Measurements from ENCODE around the gene MSI2.

MSI2 gene

DNA sequence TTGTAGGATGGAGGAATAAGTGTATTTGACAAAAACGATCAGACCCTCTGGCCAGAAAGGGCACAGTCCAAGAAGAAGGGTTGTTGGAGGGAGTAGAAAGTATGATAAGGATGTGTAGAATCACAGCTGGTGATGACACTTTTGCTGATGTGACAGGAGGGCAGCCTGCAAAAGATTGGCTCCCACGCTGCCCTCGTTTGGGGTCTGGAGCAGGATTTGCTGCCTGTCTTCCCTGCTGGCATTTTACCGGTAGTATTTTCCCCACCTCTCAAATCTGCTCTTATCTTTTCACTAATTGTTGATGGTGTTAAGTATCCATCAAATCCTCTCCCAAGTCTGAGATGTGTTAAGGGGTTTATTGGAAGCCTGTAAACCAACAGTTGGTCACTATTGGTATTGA, 280.0 kb downstream of the MSI2 start:
- no peak for DNase-seq

DNA sequence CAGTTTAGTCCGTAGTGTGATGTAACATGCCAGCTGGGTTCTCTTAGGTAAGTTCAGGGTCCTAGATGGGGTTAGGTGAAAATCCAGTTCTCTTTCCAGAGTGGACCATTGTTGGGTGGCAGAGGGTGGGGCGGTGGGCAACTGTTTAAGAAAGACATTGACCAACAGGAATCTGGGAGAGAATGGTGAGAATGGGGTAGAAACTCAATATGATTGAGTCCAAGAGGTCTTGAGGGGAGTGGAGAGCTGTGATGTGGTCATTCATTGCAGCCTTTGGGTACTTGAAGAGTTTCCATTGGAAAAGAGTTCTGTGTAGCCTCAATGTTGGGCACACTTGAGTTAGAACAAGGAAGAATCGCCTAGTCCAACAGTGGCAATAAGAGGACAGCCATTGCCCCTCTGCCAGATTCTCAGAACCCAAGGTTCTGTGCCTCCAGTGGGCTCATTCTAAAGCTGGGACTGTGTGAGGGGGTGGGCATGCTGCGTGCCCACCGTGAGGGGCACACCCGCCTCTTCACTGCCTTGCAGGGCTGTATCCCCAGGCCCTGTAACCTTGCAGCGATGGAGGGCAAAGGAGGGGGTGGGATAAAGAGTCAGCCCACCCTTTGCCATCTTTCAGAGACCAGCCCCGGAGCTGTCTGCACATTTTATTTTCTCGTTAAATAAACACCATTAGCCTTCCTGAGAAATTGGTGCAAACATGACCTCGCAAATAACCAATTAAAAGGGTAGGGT, 280.6 kb downstream of the MSI2 start:
- no peak for DNase-seq

DNA sequence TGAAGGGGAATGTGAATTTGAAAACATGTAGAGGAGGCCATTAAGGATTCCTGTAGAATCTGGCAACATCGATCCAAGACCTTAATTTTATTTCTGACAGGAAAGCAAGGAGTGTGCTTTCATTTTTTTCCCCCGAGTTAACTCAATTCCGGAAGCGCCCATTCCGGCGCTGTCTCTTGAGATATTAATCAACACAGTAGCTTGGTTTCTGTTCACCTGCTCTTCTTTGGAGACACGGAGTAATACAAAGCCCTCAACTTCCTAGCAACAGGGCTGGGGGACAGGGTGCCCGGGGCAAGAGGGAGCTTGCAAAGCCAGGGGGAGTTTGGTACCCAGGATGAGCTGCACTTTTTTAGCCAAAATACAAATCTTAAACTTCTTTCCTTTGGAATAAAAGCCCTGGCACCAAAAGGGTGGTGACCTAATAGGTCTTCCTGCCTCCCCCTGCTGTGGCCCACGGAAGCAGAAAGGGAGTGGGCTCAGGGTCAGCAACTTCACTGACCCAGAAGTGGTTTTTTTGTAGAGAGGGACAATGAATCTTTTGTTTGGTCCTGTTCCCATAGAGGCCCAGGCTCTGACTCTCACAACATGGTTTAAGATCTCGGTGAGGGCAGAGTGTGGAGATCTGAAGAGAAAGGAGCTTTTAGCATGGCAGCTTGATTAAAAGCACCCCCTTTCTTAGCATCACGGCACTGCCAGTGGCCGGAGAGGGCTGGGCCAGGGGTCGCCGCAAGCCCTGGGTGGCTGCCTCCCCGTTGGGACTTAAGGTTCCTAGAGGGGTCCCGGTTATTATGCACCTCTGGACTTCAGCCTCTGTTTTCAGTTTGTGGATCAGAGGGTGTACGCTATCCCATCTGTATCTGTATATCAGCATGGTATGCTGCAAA, 281.4 kb downstream of the MSI2 start:
- peak in 1 of 56 donors; percentile 29 for DNase-seq

DNA sequence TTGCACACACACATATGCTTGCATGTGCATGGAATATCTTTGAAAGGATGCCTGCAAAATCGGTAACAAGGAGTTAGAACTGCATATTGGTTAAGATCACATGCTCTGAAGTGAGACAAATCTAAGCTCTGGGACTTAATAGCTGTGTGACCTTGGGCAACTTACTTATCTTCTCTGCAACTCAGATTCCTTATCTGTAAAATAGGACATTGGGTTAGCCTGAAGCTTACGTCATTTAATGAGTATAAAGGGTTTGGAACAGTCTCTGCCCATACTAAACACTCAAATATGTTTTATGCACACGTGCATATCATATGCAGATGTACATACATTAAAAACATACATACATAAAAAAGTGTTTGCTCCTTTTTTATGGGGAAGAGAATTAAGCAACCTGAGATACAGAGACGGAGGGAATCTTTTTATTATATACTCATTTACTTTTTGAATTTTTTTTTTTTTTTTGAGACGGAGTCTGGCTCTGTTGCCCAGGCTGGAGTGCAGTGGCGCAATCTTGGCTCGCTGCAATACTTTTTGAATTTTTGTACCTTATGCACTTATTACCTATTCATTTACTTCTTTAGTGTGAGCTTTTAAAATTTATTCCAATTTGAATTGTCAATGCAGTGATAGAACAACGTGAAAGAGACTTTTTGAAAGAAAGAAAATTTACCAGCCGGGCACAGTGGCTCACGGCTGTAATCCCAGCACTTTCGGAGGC, 282.6 kb downstream of the MSI2 start:
- no peak for DNase-seq

DNA sequence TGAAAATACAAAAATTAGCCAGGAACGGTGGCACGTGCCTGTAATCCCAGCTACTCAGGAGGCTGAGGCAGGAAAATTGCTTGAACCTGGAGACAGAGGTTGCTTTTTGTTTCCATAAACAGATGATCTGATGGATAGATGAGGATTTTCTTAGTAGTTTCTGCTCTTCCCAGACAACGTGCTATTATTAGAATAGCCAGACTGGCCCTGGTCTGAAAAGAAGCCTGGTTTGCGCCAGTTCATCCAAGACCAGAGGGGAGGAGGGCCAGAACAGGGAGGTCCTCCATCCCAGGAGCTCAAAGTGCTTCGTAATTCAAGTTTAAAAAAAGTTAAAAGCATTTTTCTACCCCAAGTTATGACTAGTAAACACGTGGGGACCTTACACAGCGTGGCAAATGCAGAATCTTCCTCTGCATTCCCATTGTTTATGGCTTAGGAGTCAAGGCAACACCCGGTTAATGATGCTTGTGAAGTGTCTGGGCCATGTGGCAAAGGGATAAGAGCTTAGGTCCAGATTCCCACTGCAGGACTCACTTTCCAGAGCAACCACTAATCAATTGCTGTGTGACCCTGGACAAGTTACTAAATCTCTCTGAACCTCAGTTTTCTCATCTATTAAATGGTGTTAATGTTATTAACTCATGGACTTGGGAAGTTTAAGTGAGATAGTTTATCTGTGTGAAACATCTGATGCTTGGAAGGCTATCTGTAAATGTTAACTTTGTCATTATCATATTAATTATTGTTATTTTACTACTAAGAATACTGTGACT, 283.4 kb downstream of the MSI2 start:
- DNase-seq: no peak

DNA sequence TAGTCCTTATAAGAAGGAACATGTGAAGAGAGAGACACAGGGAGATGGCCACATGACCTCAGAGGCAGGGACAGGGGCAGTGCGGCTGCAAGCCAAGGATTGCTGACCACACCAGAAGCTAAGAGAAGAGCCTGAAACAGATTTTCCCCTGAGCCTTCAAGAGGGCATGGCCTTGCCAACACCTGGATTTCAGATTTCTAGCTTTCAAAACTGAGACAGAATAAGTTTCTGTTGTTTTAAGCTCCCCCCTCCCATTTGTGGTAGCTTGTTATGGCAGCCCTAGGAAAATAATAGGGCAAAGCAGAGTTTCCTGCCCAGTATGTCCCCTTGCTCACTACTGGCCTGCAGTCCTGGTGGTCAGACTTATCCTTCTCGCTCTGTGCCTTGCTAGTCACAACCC, 284.3 kb downstream of the MSI2 start:
- no peak for DNase-seq

DNA sequence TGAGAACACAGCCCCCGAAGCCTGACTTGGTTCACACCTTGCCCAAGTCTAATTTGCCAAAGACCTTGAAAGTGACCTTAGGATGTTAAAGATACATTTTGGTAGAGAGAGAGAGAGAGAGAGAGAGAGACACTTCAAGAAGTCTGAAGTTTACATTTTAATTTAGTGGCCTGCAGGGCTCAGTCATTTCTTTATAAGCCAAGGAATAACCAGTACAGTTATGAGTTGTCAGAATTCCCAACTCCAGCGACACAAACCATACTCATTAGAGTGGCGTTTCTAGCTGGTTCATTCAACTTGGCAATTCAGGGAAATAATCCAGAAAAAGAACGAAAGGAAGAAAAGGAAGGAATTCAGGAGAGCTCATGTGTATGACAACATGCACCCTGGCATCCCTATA, 284.7 kb downstream of the MSI2 start:
- DNase-seq: no peak

DNA sequence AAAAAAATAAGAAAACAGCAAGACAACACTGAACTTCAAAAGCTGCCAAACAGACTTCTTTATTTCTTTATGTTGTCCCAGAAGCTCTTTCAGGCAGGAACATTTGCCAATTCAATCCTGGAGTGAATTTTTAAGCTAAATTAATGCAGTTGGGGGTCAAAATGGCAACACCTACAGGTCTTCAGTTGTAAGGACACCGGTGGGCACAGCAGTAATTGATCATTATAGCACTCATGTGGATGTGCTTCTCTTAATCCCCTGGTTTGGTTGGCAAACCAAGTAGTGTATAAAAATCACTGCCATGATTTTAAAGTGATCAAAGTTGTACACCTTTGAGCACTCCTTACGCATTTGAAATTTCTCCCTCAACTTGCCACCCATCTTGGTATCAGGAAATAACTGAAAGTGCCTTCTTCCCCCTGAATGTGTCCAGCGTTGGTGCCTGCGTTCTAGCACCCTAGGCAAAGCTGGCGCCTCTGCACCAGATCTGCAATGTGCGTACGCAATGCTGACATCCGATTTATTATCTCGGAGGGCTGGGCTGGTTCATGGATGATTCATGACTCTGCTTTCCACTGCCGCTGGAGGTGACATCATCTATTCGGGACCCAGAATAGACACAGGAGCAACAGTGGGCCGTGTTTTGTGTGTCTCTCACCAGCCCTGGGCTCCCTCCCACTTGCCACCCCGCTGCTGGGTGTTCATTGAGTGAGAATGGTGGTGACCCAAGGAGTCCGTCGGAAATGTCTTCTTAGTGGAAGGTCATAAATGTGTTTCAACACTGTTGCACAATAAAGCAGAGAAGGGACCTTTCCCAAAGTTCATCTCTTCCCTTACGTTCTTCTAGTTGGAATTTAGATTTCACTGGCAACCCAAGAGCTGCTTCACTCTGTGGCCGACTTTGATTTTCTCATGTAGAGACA, 285.4 kb downstream of the MSI2 start:
- DNase-seq: peak in 8 of 56 donors; percentile 21 to 47 (median 29)

DNA sequence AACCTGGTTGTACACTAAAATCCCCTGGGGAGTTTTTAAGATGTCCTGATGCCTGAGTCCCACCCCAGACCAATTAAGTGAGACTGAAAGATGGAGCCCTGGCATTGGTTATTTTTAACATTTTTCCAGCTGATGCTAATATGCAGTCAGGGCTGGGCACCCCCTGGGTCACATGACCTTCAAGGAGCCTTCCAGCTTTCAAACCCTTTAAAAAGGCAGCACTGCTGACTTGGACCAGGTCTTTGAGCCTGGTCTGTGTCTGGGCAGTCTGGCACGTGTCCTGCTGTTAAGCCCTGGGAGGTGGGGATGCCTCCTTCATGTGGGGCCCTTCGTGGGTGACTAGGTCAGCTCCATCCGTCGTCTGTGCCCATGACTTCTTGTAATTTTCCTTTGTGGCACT, 286.2 kb downstream of the MSI2 start:
- peak in 4 of 56 donors; percentile 22 to 39 (median 31) for DNase-seq

DNA sequence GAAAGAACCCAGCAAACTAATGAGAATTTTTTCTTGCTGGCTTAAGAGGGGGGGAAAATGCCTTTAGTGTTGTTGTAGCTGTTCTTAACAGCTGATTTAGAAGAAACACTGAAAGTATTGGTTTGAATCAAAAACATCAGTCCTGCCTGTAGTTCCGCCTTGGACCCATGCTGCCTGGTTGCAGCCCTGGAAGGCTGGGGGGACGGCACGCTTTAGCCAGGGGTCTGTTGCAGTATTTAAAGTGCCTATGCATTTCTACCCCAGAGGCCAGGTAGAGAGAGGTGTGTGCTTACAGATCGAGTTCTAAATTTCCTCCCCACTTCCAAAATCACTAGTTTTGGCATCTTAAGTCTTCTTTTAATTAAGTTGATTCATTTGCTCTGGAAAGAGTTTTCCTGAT, 286.9 kb downstream of the MSI2 start:
- no peak for DNase-seq

DNA sequence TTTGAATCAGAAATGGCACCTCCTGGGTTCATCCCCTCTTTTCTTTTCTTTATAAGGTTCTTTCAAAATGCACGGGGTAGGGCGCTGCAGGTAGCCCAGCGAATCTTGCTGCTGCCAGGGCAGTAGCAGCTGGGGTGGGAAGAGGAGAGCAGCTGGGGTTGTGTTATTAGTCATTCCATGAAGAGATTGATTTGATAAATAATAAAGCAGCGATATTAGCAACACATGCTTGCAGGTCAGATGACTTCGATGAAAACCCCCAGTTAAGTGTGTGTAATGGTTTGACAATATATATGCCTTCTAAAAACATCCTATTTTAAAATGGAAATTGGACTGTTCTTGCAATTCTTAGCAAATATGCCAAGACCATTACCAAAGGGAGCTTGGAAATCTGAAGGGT, 288.1 kb downstream of the MSI2 start:
- DNase-seq: no peak

DNA sequence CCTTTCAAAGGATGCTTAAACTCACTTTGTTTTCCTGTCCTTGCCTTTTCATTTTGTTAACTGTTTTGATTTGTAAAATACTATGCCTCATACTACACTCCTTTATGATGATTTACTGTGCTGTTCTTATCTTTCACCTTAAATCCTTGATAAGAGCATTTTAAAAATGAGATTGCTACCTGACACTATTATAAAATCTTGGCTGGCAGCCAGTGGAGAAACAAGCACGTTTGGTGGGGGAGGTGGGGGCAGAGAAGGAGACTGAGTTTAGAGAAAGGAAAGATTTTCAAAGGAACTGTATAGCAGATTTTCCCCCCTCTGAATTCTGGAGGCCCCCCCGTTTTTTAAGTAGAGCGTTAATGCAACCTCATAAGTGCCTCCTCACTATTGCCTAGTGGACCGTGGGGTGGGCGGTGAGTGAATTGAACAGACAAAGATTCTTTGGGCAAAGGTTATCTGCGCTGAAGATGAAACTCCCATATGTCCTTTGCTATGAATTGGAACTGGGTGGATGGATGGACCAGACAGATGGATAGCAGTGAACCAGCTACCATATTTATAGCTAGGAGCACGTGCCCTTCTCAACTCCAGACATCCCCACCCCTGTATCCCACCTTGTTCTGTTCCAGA, 288.6 kb downstream of the MSI2 start:
- no peak for DNase-seq

DNA sequence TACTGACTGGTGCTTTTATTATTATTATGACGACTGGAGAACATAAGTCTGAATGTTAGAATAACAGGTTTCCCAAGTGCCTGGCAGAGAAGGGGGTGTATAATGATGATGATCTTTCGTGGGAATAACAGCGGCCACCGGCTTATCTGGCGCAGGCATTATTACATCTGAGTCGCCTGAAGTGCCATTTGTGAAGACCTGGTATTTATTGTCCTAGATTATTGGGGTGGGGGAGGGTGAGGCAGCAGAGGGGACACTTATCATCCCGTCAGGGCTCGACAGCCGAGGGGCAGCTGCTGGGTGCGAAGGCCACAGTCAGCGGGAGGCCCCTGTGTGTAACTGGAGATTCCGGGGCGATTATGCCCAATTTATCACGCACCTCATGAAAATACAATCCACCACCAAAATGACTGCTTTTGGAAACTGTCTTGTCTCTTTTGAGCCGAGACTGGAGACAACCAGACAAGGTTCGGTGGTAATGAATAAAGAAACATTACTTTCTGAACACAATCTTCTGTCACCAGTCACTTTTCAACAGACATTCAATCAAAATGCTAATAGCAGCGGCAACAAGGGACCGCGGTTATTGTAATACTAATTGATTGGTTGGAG, 289.5 kb downstream of the MSI2 start:
- no peak for DNase-seq

DNA sequence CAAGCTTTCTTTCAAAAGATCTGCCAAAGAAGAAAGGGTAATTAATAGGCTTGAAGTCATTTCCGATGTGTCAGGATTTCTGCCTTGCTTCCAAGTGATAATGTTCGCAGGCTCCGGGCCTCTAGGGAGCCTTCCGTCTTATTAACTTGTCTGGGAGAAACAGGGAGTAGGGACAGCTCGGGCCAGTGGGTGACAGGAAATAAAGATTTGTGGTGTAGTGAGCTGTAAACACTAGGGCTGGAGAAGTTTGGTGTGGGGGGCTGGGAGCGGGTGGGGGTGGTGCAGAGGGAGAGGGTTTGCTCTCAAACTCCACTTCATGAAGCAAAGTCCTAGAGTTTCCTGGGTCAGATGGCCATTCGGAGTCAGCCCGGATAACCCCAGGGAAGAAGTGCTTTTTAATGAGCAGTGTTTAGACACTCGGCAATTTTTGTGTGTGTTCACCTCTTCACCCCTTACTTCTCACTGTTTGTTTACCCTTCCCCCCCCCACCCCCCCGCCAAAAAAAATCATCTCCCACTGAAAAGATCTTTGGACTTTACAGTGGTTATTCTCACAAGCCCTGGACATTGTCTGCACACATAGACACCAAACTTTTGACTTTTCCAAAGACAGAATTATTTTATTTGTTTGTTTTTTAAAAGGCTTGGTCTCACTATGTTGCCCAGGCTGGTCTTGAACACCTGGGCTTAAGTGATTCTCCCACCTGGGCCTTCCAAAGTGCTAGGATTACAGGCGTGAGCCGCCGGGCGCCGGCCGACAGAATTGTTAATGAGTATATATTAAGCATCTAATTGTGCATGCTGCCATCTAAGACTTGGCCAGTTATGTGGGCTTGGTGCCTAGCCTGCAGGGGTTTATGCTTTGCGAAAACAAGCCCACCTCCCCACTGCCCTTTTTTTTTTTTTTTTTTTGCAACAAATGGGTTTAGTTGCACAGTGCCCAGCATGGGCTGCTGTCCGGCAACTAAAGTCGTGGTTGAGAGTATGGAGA, 292.4 kb downstream of the MSI2 start:
- no peak for DNase-seq

DNA sequence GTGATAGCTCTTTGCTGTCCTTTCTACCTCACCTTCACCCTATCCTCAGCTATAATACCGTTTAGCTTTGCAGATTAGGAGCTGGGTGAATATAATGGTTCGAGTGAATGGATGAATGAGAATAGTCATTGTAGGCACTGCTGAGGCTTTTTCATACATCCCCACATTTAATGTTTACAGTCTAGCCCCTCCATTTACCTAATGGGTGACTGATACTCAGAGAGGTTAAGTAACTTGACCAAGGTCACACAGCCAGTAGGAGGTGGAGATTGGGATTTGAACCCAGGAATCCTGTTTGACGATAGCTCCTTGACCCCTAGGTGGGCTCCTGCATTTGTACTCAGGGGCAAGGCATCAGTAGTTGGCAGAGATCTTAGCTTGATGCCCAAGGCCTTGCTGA, 293.1 kb downstream of the MSI2 start:
- no peak for DNase-seq

DNA sequence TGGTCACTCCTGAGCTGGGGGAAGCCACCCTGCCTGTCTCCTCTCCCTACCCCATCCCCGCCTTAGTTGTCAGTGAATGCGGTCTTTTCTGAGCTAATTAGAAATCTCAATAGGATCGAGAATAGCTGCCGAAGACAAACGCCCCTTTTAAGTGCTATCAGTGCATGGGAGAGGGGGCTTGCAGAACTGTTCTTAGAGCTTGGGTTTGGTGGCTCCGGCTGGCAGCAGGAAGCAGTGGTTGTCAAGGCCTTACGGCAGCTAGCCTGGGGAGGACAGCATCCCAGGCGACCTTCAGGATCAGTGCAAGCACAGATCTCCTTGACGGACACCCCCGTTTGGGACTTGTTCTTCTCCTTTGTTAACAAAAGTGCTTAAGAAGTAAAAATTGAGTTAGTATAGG, 293.7 kb downstream of the MSI2 start:
- DNase-seq: no peak

DNA sequence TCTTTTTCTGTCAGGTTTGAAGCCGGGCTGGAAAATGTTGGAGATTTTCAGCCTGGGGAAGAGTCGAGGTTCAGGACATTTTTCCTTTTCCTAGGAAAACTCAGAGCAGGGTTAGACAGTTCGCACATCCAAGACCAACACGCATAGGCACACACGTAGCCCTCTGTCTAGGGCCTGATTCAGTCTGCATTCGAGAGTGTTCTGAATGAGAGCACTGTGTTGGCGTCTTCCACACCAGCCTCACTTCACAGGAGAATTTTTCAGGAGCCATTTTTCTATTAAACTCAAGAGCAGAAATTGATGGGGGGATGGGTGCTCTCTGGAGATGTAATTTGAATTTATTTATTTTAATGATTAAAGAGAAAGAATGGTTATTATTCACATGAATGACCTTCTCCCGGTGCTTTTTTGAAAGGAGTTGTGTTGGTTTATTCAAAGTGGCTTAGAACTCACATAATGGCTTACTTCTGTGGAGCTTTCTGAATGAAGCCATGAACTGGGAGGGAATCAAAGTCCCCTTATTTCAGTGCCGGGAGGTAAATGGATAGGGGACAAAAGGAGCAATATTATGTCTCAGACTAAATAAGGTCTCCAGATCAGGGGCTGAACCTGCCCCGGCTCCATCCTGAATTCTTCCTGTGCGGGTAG, 294.5 kb downstream of the MSI2 start:
- peak in 4 of 56 donors; percentile 20 to 34 (median 26) for DNase-seq

Data from amygdala (tissue), 56 donors.